ENCODE measurements around the gene PCSK5. TPM values are rescaled to one million over a fixed set of nuclear protein-coding genes. Genes with fewer than 3 reads are reported as not detected.

The PCSK5 gene
- total RNA-seq, 1 experiment from 2014 or later, result 6.9 TPM

DNA sequence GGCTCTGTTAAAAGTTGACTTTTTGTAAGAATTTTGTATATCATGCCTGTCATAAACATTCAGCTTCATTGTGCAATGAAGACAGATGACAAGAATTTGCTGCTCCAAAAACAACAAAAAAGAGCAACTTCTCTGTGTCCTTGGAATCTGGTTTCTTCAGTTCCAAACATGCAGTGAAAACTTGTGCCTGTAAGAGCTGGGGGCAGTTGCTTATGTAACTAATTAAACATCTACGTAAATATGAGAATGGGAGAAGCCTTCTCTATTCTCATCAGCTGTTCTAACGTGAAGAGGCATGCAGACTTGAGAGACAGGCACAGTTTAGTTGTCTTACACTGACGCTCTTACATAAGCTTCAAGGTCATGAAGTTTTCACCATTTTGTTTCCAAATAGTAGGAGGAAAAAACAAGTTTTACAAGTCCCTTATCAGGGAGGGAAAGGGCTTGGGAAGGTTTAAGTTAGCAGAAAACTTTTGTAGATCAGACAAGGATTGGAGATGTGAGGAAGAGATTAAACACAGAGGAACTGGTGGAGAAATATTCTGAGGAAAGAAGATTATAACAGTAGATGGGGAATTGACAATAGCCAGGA, 333.4 kb downstream of the PCSK5 start:
- ATAC-seq, result no peak
- Histone ChIP-seq H3K9me2 (ENCODE audit: insufficient read depth) (no peaks in the 10 kb centered on the region; the same call in 1 of the 2 replicates), H2AFZ (ENCODE audit: low read depth, low read length, poor library complexity, severe bottlenecking) (no peak overlapping the region), H3K4me3 (replicated peaks in 1 of 2; ENCODE audit: low read depth in 1 of 2, low read length in 2 of 2) (no peak overlapping the region), H3K79me2 (ENCODE audit: insufficient read depth, low read length) (no peaks in the 10 kb centered on the region), H3K9me3 (ENCODE audit: control insufficient read depth in 1 of 2, insufficient read depth in 1 of 2, low read depth in 1 of 2, low read length in 2 of 2) (no peaks in the 10 kb centered on the region), H3K36me3 (ENCODE audit: control insufficient read depth in 1 of 2, insufficient read depth in 2 of 2, low read length in 2 of 2) (no peaks in the 10 kb centered on the region), H3K4me2 (ENCODE audit: low read length) (no peak overlapping the region), H3K9ac (ENCODE audit: low read length) (no peak overlapping the region), H3K4me1 (ENCODE audit: control insufficient read depth in 1 of 2, insufficient read depth in 2 of 2, low read length in 2 of 2) (peaks cover 0 to 2% of the 10 kb centered on the region in 2 experiments; a peak in 1 of 4 replicates), H3K27me3 (ENCODE audit: insufficient read depth, low read length) (no peaks in the 10 kb centered on the region), H4K20me1 (ENCODE audit: insufficient read depth) (no peaks in the 10 kb centered on the region), H3K27ac (ENCODE audit: low read depth, low read length) (no peak overlapping the region)
- RAD21 ChIA-PET (ENCODE audit: low non-redundant PET in 1 of 2, low total read pairs in 2 of 2, uncharacterized antibody in 2 of 2, unreplicated experiment in 2 of 2), result no interaction called here
- TF ChIP-seq, protein P1, sequence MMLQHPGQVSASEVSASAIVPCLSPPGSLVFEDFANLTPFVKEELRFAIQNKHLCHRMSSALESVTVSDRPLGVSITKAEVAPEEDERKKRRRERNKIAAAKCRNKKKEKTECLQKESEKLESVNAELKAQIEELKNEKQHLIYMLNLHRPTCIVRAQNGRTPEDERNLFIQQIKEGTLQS (IDR thresholded peaks at IDR 0.05), result no peak
- no peak for TF ChIP-seq FOSL1 (IDR thresholded peaks at IDR 0.05; ENCODE audit: low read depth)
- TF ChIP-seq, protein P2, sequence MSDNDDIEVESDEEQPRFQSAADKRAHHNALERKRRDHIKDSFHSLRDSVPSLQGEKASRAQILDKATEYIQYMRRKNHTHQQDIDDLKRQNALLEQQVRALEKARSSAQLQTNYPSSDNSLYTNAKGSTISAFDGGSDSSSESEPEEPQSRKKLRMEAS (IDR thresholded peaks at IDR 0.05), result no peak
- TF ChIP-seq, protein P3, sequence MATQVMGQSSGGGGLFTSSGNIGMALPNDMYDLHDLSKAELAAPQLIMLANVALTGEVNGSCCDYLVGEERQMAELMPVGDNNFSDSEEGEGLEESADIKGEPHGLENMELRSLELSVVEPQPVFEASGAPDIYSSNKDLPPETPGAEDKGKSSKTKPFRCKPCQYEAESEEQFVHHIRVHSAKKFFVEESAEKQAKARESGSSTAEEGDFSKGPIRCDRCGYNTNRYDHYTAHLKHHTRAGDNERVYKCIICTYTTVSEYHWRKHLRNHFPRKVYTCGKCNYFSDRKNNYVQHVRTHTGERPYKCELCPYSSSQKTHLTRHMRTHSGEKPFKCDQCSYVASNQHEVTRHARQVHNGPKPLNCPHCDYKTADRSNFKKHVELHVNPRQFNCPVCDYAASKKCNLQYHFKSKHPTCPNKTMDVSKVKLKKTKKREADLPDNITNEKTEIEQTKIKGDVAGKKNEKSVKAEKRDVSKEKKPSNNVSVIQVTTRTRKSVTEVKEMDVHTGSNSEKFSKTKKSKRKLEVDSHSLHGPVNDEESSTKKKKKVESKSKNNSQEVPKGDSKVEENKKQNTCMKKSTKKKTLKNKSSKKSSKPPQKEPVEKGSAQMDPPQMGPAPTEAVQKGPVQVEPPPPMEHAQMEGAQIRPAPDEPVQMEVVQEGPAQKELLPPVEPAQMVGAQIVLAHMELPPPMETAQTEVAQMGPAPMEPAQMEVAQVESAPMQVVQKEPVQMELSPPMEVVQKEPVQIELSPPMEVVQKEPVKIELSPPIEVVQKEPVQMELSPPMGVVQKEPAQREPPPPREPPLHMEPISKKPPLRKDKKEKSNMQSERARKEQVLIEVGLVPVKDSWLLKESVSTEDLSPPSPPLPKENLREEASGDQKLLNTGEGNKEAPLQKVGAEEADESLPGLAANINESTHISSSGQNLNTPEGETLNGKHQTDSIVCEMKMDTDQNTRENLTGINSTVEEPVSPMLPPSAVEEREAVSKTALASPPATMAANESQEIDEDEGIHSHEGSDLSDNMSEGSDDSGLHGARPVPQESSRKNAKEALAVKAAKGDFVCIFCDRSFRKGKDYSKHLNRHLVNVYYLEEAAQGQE (IDR thresholded peaks at IDR 0.05; ENCODE audit: low read depth), result no peak
- no peak for TF ChIP-seq SRF (IDR thresholded peaks at IDR 0.05; ENCODE audit: low read depth)
- no peak for TF ChIP-seq RAD21 (IDR thresholded peaks at IDR 0.05; ENCODE audit: low read depth)
- TF ChIP-seq EGR1 (IDR thresholded peaks at IDR 0.05; ENCODE audit: low read depth), result no peak
- TF ChIP-seq POLR2A (IDR thresholded peaks at IDR 0.05; ENCODE audit: borderline replicate concordance, extremely low read depth, insufficient read depth, insufficient read length), result no peak
- TF ChIP-seq, protein P4, sequence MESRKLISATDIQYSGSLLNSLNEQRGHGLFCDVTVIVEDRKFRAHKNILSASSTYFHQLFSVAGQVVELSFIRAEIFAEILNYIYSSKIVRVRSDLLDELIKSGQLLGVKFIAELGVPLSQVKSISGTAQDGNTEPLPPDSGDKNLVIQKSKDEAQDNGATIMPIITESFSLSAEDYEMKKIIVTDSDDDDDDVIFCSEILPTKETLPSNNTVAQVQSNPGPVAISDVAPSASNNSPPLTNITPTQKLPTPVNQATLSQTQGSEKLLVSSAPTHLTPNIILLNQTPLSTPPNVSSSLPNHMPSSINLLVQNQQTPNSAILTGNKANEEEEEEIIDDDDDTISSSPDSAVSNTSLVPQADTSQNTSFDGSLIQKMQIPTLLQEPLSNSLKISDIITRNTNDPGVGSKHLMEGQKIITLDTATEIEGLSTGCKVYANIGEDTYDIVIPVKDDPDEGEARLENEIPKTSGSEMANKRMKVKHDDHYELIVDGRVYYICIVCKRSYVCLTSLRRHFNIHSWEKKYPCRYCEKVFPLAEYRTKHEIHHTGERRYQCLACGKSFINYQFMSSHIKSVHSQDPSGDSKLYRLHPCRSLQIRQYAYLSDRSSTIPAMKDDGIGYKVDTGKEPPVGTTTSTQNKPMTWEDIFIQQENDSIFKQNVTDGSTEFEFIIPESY (IDR thresholded peaks at IDR 0.05; ENCODE audit: extremely low read depth, insufficient replicate concordance, low read length), result no peak
- no peak for TF ChIP-seq YY1 (IDR thresholded peaks at IDR 0.05; ENCODE audit: extremely low read depth, insufficient replicate concordance, low read depth, low read length)
- TF ChIP-seq SIN3A (IDR thresholded peaks at IDR 0.05; ENCODE audit: low read depth), result no peak
- no peak for TF ChIP-seq EZH2 (IDR thresholded peaks at IDR 0.05)
- intact Hi-C loops (cut with micrococcal nuclease), result no loop called here
- BruUV-seq (replicated peaks), result no TSS peak
- CTCF ChIA-PET, result no interaction called here
- DNase-seq (ENCODE audit: low read depth, low spot score), result no peak
- POLR2A ChIA-PET, result no interaction called here
